HG03060 (cell line): ENCODE measurements around the gene SHC4.
"Not testable (repeated sequence)": the region's sequence is repeated elsewhere in the genome, so short reads cannot be mapped to it uniquely, and the experiment has no call there.

Experiments used
- ATAC-seq: cut with Tn5 transposase; IDR thresholded peaks from one replicate; pipeline ENCODE4 v1.9.1; 2021; ENCODE audit warnings: low read depth, moderate number of reproducible peaks; ENCODE audit not compliant: unreplicated experiment

Gene SHC4

GRCh38 chr15:48856942-48857341, 106.8 kb downstream of the SHC4 start:
- no peak for ATAC-seq

DNA sequence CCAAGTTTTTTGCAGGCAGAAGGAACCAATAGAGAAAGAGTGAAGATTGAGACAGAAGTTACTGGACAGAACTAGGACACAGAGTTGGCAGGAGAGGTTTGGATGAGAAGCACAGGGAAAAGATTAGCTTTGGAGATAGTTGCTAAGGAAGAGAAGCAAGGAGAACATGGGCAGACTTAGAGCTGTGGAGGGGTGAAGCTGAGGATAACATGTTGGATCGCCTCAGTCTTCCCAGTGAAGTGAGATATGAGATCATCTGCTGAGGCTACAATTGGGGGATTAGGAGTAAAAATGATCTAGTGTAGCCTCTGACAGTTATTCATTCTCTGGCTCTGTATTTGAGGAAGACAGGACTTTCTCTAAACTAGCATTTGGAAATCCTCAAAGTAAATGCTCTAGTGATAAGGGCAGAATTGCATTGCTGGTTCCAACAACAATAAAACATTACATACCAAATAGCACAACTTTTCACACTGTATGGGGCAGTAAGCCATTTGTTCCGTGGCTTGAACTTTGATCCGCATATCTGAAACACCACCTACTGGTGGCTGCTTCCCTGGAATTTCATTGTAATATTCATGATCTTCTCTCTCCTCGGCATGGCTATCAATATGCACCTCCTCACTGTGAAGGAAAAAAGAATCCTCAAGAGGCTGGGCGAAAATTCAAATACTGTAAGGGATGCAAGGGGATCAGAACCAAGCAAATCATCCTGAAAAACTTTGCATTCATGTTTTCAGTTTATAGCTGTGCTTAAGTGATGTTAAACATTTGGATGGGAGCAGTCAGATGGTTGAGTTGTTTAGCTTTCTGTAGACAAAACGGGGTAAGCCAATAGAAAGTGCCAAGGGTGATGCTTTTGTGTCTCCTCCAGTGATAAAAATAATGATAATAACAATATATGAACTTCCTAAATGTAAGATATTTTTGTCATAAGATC, 107.9 kb downstream of the SHC4 start:
- ATAC-seq, result no peak

GRCh38 chr15:48854434-48854833, 109.3 kb downstream of the SHC4 start:
- not testable (repeated sequence) for ATAC-seq

DNA sequence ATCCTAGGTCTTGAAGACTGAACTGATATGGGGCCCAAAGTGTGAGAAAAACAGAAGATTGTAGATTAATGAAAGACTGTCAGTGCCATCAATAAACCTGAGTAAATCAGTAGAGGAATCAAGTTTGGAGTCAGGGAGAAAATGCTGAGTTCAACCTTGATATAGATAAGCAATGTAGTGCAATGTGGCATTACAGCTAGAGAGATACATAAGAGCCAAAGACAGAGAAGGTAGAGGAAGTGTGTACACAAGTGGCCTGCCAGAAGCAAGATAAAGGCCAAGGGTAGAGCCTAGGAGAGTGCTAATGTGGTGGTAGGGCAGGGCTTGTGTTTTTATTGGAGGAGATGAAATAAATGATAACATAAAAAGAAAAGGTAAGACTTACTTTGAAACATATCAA, 111.8 kb downstream of the SHC4 start:
- ATAC-seq, result no peak

DNA sequence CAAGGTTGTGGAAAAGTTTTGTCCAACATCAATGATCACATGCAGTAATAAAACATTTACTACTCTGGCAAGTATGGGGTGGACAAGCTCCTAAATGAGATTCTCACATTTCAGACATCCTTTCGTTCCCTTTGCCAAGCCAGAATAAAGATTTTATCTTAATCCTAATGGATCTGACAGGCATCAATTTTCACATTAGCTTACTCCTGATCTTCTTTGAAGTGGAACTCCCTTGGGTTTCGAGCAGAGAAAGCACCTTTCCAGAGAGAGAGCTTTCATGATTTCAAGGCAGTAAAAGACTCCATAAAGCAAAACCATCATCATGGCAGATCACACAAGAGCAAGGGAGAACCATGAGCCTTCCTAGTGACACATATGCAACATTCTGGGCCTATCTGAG, 113.1 kb downstream of the SHC4 start:
- no peak for ATAC-seq

GRCh38 chr15:48845123-48845522, 118.6 kb downstream of the SHC4 start:
- no peak for ATAC-seq

DNA sequence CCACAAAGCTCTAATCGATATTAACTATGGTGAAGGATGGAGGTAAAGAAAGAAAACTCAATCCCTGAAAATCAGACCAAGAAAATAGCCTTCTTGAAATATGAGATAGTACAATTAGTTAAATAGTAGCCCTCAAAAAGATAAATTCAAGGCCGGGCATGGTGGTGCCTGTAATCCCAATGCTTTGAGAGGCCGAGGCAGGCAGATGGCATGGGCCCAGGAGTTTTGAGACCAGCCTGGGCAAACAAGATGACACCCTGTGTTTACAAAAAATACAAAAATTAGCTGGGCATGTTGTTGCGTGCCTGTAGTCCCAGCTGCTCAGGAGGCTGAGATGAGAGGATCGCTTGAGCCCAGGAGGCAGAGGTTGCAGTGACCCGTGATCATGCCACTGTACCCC, 121.2 kb downstream of the SHC4 start:
- ATAC-seq, result no peak

DNA sequence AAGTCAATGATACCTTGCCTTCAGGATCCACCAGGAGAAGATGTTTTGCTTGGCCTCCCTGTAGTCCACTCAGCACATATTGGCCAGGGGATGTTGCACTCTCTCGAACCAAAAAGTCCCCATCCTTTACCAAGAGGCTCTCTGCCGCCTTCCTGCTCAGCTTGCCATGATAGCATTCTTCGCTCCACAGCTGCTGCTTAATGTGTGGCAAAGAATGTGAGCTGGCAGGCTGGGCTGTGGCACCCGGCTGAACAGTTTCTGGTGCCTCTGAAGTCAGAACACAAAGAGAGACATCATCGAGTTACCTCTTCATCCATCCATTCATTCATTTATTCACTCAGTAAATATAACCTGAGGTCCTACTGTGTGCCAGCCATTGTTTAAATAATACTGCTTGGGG, 129.0 kb downstream of the SHC4 start:
- ATAC-seq, result no peak

- ATAC-seq, result no peak
Observed at GRCh38 chr15:48833526-48834239, 130.0 kb downstream of the SHC4 start.

DNA sequence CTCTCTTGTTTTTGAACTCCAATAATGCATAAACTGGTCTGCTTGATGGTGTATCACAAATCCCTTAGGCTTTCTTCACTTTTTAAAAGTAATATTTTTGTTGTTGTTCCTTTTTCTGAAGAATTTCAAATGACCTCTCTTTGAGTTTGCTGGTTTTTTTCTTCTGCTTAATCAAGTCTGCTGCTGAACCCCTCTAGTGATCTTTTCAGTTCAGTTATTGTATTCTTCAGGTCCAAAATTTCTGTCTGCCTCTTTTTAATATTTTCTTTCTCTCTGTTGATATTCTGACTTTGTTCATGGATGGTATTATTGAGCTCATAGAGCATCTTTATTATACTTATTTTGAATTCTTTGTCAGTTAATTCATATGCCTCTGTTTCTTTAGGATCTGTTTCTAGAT, 131.1 kb downstream of the SHC4 start:
- ATAC-seq, result no peak

GRCh38 chr15:48828906-48829305, 134.8 kb downstream of the SHC4 start:
- no peak for ATAC-seq

DNA sequence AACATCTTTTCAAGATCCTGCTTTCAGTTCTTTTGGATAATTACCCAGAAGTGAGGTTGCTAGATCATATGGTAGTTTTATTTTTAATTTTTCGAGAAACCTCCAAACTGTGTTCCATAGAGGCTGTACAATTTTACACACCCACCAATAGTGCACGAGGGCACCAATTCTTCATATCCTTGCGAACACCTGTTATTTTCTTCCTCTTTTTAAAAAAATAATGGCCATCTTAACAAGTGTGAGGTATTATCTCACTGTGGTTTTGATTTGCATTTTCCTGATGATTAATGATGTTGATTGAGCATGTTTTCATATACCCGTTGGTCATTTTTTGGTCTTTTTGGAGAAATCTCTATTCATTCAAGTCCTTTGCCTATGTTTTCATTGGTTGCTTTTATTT, 135.2 kb downstream of the SHC4 start:
- ATAC-seq, result no peak

DNA sequence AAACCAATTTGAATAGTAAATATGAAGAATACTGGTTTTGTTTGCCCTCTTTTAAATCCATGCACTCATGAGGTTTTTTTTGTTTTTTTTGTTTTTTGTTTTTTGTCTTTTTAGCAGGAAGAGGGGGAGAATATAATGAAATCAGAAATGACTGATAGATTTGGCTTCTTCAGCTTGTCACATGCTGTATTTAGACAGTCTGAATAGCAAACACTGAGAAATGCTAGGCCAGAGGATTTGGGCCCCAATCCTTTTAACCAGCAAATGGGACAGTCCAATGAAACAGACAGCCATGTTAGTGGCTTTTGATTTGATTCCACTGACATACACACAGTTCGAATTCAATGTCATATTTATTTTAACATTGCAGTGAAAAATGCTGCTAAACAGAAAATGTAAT, 138.6 kb downstream of the SHC4 start:
- no peak for ATAC-seq

GRCh38 chr15:48823706-48824105, 140.0 kb downstream of the SHC4 start:
- no peak for ATAC-seq

DNA sequence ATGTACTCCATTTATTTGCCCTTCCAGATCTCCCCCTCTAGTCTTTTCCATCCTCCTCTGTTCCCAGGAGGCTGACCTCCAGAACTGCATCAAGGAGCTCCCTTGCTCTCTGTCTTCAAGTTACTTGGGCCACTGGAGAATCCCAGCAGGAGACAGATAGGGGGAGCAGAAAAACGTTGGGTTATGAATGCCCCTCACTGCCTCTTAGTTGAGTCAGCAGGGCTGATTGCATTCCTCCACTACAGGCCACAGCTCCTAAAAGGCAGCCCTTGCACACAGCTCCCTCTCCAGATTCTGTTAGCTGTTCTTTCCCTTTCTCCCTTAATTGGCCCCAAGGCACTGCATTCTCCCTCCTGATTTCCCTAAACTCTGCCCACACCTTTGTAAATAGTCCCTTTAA, 140.5 kb downstream of the SHC4 start:
- no peak for ATAC-seq

GRCh38 chr15:48814286-48814685, 149.4 kb downstream of the SHC4 start:
- ATAC-seq, result no peak

DNA sequence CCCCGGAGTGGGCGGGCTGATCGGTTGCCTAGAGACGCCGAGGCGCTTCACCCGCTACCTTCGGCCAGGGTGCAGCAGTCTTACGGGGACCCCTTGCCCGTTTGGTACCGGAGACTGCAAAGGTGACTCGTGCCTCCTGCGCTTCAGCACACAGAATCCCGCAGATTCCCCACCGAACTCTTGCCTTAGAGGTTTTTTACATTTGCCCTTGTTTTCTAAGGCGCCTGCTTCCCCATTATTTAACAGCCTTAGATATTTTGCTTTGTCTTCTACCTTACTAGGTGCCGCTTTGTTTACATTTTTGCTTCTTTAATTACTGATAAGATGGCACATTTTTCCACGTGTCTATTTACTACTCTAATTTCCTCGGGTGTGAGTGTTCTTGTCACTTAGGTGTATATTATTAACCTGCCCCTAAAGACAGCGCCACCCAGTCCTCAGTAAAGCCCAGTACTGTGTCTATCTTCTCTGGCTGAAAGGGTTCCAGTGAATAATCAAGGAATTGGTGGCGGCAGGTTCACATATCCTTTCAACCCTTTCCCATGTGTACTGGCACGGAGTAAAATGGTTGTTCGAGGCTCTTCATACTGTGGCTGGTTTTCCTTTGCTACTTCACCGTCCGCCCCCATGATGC, 152.3 kb downstream of the SHC4 start:
- no peak for ATAC-seq

GRCh38 chr15:48810414-48811324, 153.1 kb downstream of the SHC4 start, which contains the start of gene CEP152:
CEP152 (minus strand) TSS chr15:48811069; CDS start chr15:48805649, 5,420 bp downstream.
- peak; percentile 98 for ATAC-seq

- no peak for ATAC-seq
Observed at GRCh38 chr15:48806151-48806550, 157.6 kb downstream of the SHC4 start.

DNA sequence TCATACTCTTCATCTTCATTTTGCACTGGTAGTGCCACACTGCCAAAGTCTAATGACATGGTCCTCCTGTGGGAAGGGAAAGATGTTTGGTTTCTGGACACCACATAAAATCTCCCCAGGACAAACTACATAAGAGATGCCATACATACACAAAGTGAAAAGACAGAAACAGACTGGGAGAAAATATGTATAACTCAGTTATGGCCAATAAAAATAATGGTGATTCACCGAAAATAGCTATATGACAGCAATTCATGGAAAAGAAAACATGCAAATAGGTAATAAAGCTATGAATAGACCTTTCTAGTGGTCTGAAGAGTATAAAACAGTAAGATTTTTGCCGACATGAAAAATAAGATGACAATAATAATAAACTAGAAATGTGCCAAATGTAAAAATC, 158.1 kb downstream of the SHC4 start:
- ATAC-seq, result no peak
